ENCODE results near the gene ITGB3. TPM values are rescaled to one million over a fixed set of nuclear protein-coding genes. Genes with fewer than 3 reads are reported as not detected.

Gene ITGB3
- total RNA-seq, 2 donors from 2014 or later = 0.39 TPM; not detected in 1

GRCh38 chr17:47279062-47279801 lies 25.6 kb downstream of the ITGB3 start:
- no peak overlapping the region for H3K4me3 Mint-ChIP-seq
- peaks cover 0 to 6% of the 10 kb centered on the region in 2 donors for H3K4me1 Mint-ChIP-seq (ENCODE audit: low read depth in 2 of 2)
- no peaks in the 10 kb centered on the region for H3K36me3 Mint-ChIP-seq
- DNase-seq (ENCODE audit: low spot score) (no peak), ATAC-seq (no peak)
- peaks cover under 1 to 6% of the 10 kb centered on the region in 2 donors for H3K27me3 Mint-ChIP-seq
- H3K9me3 Mint-ChIP-seq = no peaks in the 10 kb centered on the region
- no peak overlapping the region for H3K27ac Mint-ChIP-seq

- no peak for DNase-seq (ENCODE audit: low spot score)
- Mint-ChIP-seq H3K4me1 (ENCODE audit: low read depth in 2 of 2) (peaks cover 0 to 6% of the 10 kb centered on the region in 2 donors), H3K36me3 (no peaks in the 10 kb centered on the region), H3K27ac (no peak overlapping the region), H3K4me3 (no peak overlapping the region), H3K27me3 (peaks cover 2 to 6% of the 10 kb centered on the region in 2 donors), H3K9me3 (no peaks in the 10 kb centered on the region)
- no peak for ATAC-seq
Observed at GRCh38 chr17:47280072-47280811, 26.6 kb downstream of the ITGB3 start.

- H3K27me3 Mint-ChIP-seq = peaks cover 2 to 6% of the 10 kb centered on the region in 2 donors
- H3K4me1 Mint-ChIP-seq (ENCODE audit: low read depth in 2 of 2) = peaks cover 0 to 9% of the 10 kb centered on the region in 2 donors
- no peak overlapping the region for H3K27ac Mint-ChIP-seq
- H3K9me3 Mint-ChIP-seq = no peaks in the 10 kb centered on the region
- H3K4me3 Mint-ChIP-seq = no peak overlapping the region
- H3K36me3 Mint-ChIP-seq = no peaks in the 10 kb centered on the region
- ATAC-seq = no peak
- no peak for DNase-seq (ENCODE audit: low spot score)
Observed at GRCh38 chr17:47281216-47281615, 27.6 kb downstream of the ITGB3 start.

GRCh38 chr17:47285003-47285402 lies 31.4 kb downstream of the ITGB3 start:
- Mint-ChIP-seq H3K4me3 (no peak overlapping the region), H3K36me3 (no peaks in the 10 kb centered on the region), H3K4me1 (ENCODE audit: low read depth in 2 of 2) (peaks cover 0 to 6% of the 10 kb centered on the region in 2 donors), H3K27me3 (peaks cover 5 to 6% of the 10 kb centered on the region in 2 donors), H3K9me3 (no peaks in the 10 kb centered on the region), H3K27ac (no peak overlapping the region)
- ATAC-seq (no peak), DNase-seq (ENCODE audit: low spot score) (no peak)

GRCh38 chr17:47286198-47286914 lies 32.7 kb downstream of the ITGB3 start:
- peaks cover 6 to 10% of the 10 kb centered on the region in 2 donors for H3K27me3 Mint-ChIP-seq
- H3K9me3 Mint-ChIP-seq = no peaks in the 10 kb centered on the region
- ATAC-seq = peak in 1 of 2 donors; percentile 63
- no peak overlapping the region for H3K4me3 Mint-ChIP-seq
- no peak for DNase-seq (ENCODE audit: low spot score)
- H3K27ac Mint-ChIP-seq = peak overlapping the region in 1 of 2 donors; percentile 9
- no peaks in the 10 kb centered on the region for H3K36me3 Mint-ChIP-seq
- H3K4me1 Mint-ChIP-seq (ENCODE audit: low read depth in 2 of 2) = peaks cover 0 to 6% of the 10 kb centered on the region in 2 donors

- ATAC-seq (no peak), DNase-seq (ENCODE audit: low spot score) (no peak)
- Mint-ChIP-seq H3K27ac (no peak overlapping the region), H3K27me3 (peaks cover 6 to 10% of the 10 kb centered on the region in 2 donors), H3K36me3 (no peaks in the 10 kb centered on the region), H3K9me3 (no peaks in the 10 kb centered on the region), H3K4me3 (no peak overlapping the region), H3K4me1 (ENCODE audit: low read depth in 2 of 2) (peaks cover 0 to 6% of the 10 kb centered on the region in 2 donors)
Observed at GRCh38 chr17:47287068-47287467, 33.4 kb downstream of the ITGB3 start.

- H3K27ac Mint-ChIP-seq = no peak overlapping the region
- H3K9me3 Mint-ChIP-seq = no peaks in the 10 kb centered on the region
- no peak for DNase-seq (ENCODE audit: low spot score)
- ATAC-seq = no peak
- peaks cover 6 to 10% of the 10 kb centered on the region in 2 donors for H3K27me3 Mint-ChIP-seq
- H3K36me3 Mint-ChIP-seq = no peaks in the 10 kb centered on the region
- no peak overlapping the region for H3K4me3 Mint-ChIP-seq
- peaks cover 0 to 6% of the 10 kb centered on the region in 2 donors for H3K4me1 Mint-ChIP-seq (ENCODE audit: low read depth in 2 of 2)
Observed at GRCh38 chr17:47287639-47288038, 34.0 kb downstream of the ITGB3 start.

GRCh38 chr17:47288531-47289116 lies 35.0 kb downstream of the ITGB3 start:
- Mint-ChIP-seq H3K9me3 (no peaks in the 10 kb centered on the region), H3K27ac (no peak overlapping the region), H3K4me1 (ENCODE audit: low read depth in 2 of 2) (peaks cover 0 to 6% of the 10 kb centered on the region in 2 donors), H3K4me3 (no peak overlapping the region), H3K27me3 (peaks cover 5 to 10% of the 10 kb centered on the region in 2 donors), H3K36me3 (no peaks in the 10 kb centered on the region)
- DNase-seq (ENCODE audit: low spot score) (no peak), ATAC-seq (no peak)

- no peaks in the 10 kb centered on the region for H3K36me3 Mint-ChIP-seq
Observed at GRCh38 chr17:47289302-47289701, 35.7 kb downstream of the ITGB3 start.

GRCh38 chr17:47290870-47291241 lies 37.2 kb downstream of the ITGB3 start:
- H3K4me1 Mint-ChIP-seq (ENCODE audit: low read depth in 2 of 2) = peaks cover 0 to 6% of the 10 kb centered on the region in 2 donors
- ATAC-seq (no peak), DNase-seq (ENCODE audit: low spot score) (no peak)
- H3K27ac Mint-ChIP-seq = no peak overlapping the region
- no peak overlapping the region for H3K4me3 Mint-ChIP-seq
- no peaks in the 10 kb centered on the region for H3K9me3 Mint-ChIP-seq
- no peaks in the 10 kb centered on the region for H3K36me3 Mint-ChIP-seq
- peaks cover 0 to 10% of the 10 kb centered on the region in 2 donors for H3K27me3 Mint-ChIP-seq

More at GRCh38 chr17:47289302-47289701, 35.7 kb downstream of the ITGB3 start:
- H3K4me1 Mint-ChIP-seq (ENCODE audit: low read depth in 2 of 2) = peaks cover 0 to 6% of the 10 kb centered on the region in 2 donors
- no peak overlapping the region for H3K4me3 Mint-ChIP-seq
- no peaks in the 10 kb centered on the region for H3K9me3 Mint-ChIP-seq
- peaks cover 0 to 10% of the 10 kb centered on the region in 2 donors for H3K27me3 Mint-ChIP-seq
- ATAC-seq = no peak
- H3K27ac Mint-ChIP-seq = no peak overlapping the region
- no peak for DNase-seq (ENCODE audit: low spot score)

- no peak for ATAC-seq
- H3K9me3 Mint-ChIP-seq = no peaks in the 10 kb centered on the region
Observed at GRCh38 chr17:47291242-47291873, 37.7 kb downstream of the ITGB3 start.

GRCh38 chr17:47292206-47292605 lies 38.6 kb downstream of the ITGB3 start:
- Mint-ChIP-seq H3K4me3 (no peak overlapping the region), H3K27me3 (peaks cover 0 to 10% of the 10 kb centered on the region in 2 donors), H3K36me3 (no peaks in the 10 kb centered on the region), H3K9me3 (no peaks in the 10 kb centered on the region), H3K27ac (no peak overlapping the region), H3K4me1 (ENCODE audit: low read depth in 2 of 2) (no peaks in the 10 kb centered on the region)
- no peak for ATAC-seq
- DNase-seq (ENCODE audit: low spot score) = no peak

More at GRCh38 chr17:47291242-47291873, 37.7 kb downstream of the ITGB3 start:
- Mint-ChIP-seq H3K27ac (no peak overlapping the region), H3K36me3 (no peaks in the 10 kb centered on the region), H3K4me1 (ENCODE audit: low read depth in 2 of 2) (peaks cover 0 to 1% of the 10 kb centered on the region in 2 donors), H3K4me3 (no peak overlapping the region), H3K27me3 (peaks cover 0 to 10% of the 10 kb centered on the region in 2 donors)
- DNase-seq (ENCODE audit: low spot score) = no peak

Measured in natural killer cell treated with Interleukin-12 subunit alpha and Interleukin-12 subunit beta and Interleukin-15 and Interleukin-18, amount 100 ng/mL, for 72 hours (primary cell).